ENCODE results near the gene DIAPH3. TPM values are rescaled to one million over a fixed set of nuclear protein-coding genes. Genes with fewer than 3 reads are reported as not detected.

DIAPH3 gene
- total RNA-seq, 4 donors from 2014 or later, result 0.27 to 3.9 (median 2.1) TPM

GRCh38 chr13:59960683-59961082 is 203.0 kb downstream of the DIAPH3 start:
- 29 to 30% methylated on average over 2 of the region's 2 CpGs for WGBS, 2 donors
- H3K4me3 ChIP-seq (ENCODE audit: low read depth, poor library complexity, severe bottlenecking), result no peak overlapping the region
- intact Hi-C loops (cut with DNase I; ENCODE audit: low total_unique reads), result no loop called here
- TF ChIP-seq CTCF (IDR thresholded peaks at IDR 0.05) (no peak), POLR2A (IDR thresholded peaks at IDR 0.05) (no peak)
- no peak for DNase-seq (ENCODE audit: low spot score in 2 of 2)

- H3K4me3 ChIP-seq (ENCODE audit: low read depth, poor library complexity, severe bottlenecking), result no peak overlapping the region
- WGBS, 2 donors, result 97% methylated on average over 2 of the region's 2 CpGs
- TF ChIP-seq CTCF (IDR thresholded peaks at IDR 0.05), result no peak
- no peak for TF ChIP-seq POLR2A (IDR thresholded peaks at IDR 0.05)
- DNase-seq (ENCODE audit: low spot score in 2 of 2), result no peak
- intact Hi-C loops (cut with DNase I; ENCODE audit: low total_unique reads), result no loop called here
These were observed 206.3 kb downstream of the DIAPH3 start for GRCh38 chr13:59957438-59957837.

GRCh38 chr13:59954601-59955000 is 209.1 kb downstream of the DIAPH3 start:
- intact Hi-C loops (cut with DNase I; ENCODE audit: low total_unique reads), result no loop called here
- DNase-seq (ENCODE audit: low spot score in 2 of 2), result no peak

GRCh38 chr13:59951011-59951410 is 212.7 kb downstream of the DIAPH3 start:
- intact Hi-C loops (cut with DNase I; ENCODE audit: low total_unique reads), result no loop called here
- no peak for DNase-seq (ENCODE audit: low spot score in 2 of 2)
- TF ChIP-seq CTCF (IDR thresholded peaks at IDR 0.05), result no peak
- TF ChIP-seq POLR2A (IDR thresholded peaks at IDR 0.05), result no peak
- 82 to 91% methylated on average over 2 of the region's 2 CpGs for WGBS, 2 donors
- no peak overlapping the region for H3K4me3 ChIP-seq (ENCODE audit: low read depth, poor library complexity, severe bottlenecking)

More at GRCh38 chr13:59954601-59955000, 209.1 kb downstream of the DIAPH3 start:
- no peak overlapping the region for H3K4me3 ChIP-seq (ENCODE audit: low read depth, poor library complexity, severe bottlenecking)
- no peak for TF ChIP-seq CTCF (IDR thresholded peaks at IDR 0.05)
- no peak for TF ChIP-seq POLR2A (IDR thresholded peaks at IDR 0.05)

- no peak for DNase-seq (ENCODE audit: low spot score in 2 of 2)
- WGBS, 2 donors, result 94 to 95% methylated on average over 2 of the region's 2 CpGs
- intact Hi-C loops (cut with DNase I; ENCODE audit: low total_unique reads), result no loop called here
- no peak overlapping the region for H3K4me3 ChIP-seq (ENCODE audit: low read depth, poor library complexity, severe bottlenecking)
- TF ChIP-seq POLR2A (IDR thresholded peaks at IDR 0.05), result no peak
- no peak for TF ChIP-seq CTCF (IDR thresholded peaks at IDR 0.05)
These were observed 213.5 kb downstream of the DIAPH3 start for GRCh38 chr13:59950266-59950665.

- intact Hi-C loops (cut with DNase I; ENCODE audit: low total_unique reads), result no loop called here
- no peak overlapping the region for H3K4me3 ChIP-seq (ENCODE audit: low read depth, poor library complexity, severe bottlenecking)
- no peak for TF ChIP-seq CTCF (IDR thresholded peaks at IDR 0.05)
- TF ChIP-seq POLR2A (IDR thresholded peaks at IDR 0.05), result no peak
- DNase-seq (ENCODE audit: low spot score in 2 of 2), result no peak
These were observed 215.0 kb downstream of the DIAPH3 start for GRCh38 chr13:59948686-59949085.

Data from lower leg skin (tissue), 4 donors.